DND-41 (cell line): ENCODE data around the gene SAMD10.

ENCODE experiments used
- EZH2 ChIP-seq: IDR thresholded peaks from 3 replicates; pipeline ENCODE4 v1.6.1; 2012; ENCODE audit warnings: borderline replicate concordance, low read depth, mild to moderate bottlenecking, moderate library complexity, low read length, inconsistent platforms; ENCODE audit not compliant: severe bottlenecking
- TF ChIP-seq, protein P1 (sequence below): IDR thresholded peaks from 2 replicates; pipeline ENCODE4 v1.5.1; 2012; ENCODE audit warnings: borderline replicate concordance, low read length, moderate library complexity, mild to moderate bottlenecking; ENCODE audit not compliant: poor library complexity, severe bottlenecking; ENCODE audit errors: extremely low read depth

DNA sequence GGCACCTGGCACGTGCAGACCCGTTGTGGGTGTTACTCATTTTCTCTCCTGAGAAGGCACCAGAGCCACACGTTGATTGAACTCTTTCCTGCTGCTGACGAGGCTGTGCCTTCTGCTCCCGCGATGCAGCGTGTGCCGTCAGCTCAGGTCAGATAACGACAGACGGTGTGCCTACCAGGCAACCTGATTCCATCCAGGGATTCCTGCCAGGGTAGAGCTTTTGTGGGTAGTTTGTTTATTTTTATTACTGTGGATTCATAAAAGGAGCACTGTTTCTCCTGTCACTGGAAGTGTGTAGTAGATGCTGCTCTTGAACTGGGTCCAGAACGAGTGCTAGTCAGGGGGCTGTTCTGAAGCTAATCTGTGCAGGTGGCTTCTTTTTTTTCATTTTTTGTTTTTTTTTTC, 22.2 kb upstream of the SAMD10 start:
- TF ChIP-seq, protein P1, sequence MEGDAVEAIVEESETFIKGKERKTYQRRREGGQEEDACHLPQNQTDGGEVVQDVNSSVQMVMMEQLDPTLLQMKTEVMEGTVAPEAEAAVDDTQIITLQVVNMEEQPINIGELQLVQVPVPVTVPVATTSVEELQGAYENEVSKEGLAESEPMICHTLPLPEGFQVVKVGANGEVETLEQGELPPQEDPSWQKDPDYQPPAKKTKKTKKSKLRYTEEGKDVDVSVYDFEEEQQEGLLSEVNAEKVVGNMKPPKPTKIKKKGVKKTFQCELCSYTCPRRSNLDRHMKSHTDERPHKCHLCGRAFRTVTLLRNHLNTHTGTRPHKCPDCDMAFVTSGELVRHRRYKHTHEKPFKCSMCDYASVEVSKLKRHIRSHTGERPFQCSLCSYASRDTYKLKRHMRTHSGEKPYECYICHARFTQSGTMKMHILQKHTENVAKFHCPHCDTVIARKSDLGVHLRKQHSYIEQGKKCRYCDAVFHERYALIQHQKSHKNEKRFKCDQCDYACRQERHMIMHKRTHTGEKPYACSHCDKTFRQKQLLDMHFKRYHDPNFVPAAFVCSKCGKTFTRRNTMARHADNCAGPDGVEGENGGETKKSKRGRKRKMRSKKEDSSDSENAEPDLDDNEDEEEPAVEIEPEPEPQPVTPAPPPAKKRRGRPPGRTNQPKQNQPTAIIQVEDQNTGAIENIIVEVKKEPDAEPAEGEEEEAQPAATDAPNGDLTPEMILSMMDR, result no peak
- TF ChIP-seq EZH2, result no peak
